Activated T-cell treated with anti-CD3 and anti-CD28 coated beads for 1 hour (primary cell): ENCODE results near the gene PIK3CB.

ENCODE experiments used
- DNase-seq: peaks from one replicate; pipeline ENCODE4 v3.0.0-alpha.2; 2020; ENCODE audit warnings: low read depth

Gene PIK3CB

DNA sequence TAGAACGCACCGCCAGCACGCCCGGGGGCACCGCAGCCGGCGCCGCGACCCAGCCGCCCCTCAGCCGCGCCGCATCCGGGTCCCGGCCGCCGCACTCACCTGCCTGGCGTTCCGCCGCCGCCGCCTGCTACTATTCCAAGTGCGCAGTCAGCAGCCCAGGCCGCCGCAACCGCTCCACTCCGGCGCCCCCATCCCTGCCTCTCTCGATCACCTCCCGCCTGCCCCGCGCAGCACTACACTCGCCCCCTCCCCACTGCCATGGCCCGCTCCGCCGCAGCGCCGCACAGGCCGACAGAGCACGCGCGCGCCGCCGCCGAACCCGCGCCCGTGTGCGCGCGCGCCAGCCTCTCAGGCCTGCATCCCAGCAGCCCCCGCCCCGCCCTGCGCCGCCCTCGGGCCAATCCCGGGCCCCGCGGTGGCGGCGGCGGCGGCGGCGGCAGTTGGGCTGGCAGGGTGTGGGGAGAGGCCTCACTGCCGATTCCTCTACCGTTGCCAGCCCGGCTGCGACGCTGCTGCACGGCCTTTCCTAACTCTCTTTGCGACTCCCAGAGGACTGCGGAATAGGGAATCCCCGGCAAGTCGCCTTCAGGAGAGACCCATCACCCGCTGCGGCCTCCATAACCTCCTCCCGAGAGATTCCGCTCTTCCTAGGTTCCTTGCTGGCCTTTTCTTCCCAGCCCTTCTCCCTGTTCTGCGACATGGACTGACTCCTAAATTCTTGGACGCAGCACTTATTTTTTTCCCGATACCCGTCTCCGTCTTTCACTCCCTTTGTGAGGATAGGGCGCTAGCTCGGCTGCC, at the start of gene PIK3CB:
Gene PIK3CB (minus strand): TSS at position 333 of the 801 bp plus-strand sequence. CDS start 75,585 bp downstream, outside the sequence.
- peak; percentile 84 for DNase-seq

- DNase-seq: no peak
These were observed 46.5 kb upstream of the PIK3CB start for GRCh38 chr3:138881233-138881632.

DNA sequence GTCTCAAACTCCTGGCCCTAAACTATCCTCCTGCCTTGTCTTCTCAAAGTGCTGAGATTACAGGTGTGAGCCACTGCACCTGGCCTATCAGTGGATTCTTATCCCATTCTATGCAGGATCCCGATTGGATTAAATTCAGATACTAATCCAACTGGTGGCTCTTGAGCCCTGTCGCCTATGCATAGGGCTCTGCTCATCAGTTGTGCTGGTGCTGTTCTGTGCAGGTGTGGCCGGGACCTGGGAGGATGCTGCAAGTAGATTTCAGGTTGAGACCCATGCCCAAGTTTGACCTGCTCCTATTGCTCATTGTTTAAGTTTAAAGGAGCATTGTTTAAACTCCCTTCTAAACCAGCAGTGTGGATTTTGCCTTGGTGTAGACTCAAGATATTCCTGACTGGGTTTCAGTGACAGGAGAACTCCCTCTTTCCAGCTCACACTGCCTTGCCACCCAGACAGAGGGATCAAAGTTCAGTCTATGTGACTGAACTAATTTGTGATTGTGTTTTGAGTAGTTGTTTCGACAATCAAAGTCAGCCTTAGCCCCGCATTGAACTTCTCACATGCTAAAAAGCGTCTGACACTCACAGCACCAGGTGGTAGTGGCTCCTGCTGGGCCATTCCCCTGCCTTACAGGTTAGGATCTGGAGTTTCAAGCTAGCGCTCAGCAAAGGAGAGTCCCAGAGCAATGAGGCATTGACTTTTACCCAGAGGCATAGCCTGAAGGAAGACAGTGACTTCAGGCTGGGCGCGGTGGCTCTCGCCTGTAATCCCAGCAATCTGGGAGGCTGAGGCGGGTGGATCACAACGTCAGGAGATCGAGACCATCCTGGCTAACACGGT, 45.0 kb upstream of the PIK3CB start:
- no peak for DNase-seq

DNA sequence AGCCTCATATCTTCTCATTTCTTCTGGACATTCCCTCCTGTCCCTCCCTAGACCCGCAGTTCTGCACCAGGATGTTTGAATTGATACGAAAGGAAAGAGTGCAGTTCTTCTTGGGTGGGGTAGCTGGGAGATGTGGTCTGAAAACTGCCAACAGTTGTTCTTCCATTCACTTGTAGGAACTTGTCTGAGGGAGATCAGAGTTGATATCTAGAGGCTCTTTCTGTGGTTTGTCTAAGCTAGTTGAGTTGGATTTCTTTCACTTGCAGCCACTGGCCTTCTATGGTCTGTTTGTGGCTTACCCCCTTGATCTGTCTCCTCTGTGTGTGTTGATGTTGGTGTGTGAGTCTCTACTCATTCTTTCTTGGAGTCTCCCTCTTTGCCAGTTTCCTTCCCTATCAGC, 42.5 kb upstream of the PIK3CB start:
- DNase-seq: no peak

DNA sequence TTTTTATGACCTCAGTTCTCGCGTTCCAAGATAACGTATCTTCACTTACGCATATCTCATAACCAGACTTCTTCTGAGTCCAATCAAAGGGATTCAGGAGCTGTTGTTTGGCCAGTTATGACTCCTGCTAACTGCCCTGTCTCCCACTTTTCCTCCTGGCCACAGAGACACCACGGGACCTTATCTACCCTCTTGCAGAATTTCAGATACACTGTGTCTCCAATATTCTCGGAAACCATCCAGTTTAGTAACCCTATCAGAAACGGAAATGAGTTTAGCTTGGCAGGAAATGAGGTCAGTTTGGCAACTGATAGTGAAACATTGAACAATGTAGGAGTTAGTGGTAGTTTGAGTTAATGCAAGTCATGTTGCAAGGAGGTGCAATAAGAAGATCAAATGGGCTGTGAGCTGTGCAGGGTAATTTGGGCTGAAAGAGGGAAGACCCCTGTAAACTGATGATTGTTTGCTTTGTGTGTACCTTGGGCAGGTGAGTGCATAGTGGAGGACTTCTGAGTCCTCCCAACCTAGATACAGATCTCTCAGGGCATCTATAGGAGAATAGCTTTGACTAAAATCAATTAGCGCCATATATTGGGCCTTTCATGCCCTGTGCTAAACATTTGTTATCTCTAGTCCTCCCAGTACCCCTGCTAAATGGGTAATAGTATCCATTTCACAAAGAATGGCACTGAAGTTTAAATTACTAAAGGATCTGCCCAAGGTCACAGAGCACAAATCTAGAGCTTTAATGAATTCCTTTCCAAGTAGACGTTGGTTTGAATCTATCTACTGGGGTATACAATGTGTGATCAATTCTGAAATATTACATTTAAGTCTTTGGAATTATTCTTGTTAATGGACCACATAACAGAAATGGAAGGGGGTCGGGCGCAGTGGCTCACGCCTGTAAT, 41.3 kb upstream of the PIK3CB start:
- DNase-seq: no peak

GRCh38 chr3:138875096-138875753, 40.5 kb upstream of the PIK3CB start:
- DNase-seq: no peak

- DNase-seq: no peak
These were observed 38.9 kb upstream of the PIK3CB start for GRCh38 chr3:138873471-138874278.

GRCh38 chr3:138872632-138873031, 37.9 kb upstream of the PIK3CB start:
- no peak for DNase-seq

- DNase-seq: no peak
These were observed 33.3 kb upstream of the PIK3CB start for GRCh38 chr3:138867996-138868395.

DNA sequence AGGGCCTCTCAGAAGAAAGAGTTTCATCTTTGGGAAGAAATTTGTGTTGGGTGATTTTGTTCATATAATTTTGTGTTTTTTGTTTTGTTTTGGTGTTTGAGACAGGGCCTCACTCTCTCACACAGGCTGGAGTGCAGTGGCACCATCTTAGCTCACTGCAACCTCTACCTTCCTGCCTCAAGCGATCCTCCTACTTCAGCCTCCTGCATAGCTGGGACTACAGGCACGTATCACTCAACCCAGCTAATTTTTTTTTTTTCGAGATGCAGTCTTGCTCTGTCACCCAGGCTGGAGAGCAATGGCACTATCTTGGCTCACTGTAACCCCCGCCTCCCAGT, 29.0 kb upstream of the PIK3CB start:
- no peak for DNase-seq

GRCh38 chr3:138862924-138863775, 28.4 kb upstream of the PIK3CB start:
- no peak for DNase-seq

DNA sequence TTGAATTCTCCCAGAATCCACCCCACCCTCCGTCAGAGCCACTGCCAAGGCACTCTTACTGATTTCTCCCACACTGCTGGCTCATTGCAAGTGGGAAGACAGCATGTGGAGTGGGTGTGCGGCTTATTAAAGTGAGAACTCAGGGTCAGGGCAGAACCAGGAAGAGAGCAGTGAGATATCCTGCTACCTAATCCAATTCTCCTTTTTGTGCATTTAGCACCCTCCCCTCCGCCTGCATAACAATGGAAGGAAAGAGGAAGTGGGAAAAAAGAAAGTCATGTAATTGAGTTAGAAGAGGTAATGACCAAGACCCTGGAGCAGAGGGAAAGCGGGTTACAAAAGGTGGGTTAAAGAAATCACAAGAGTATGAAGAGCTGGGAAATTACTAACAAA, 27.8 kb upstream of the PIK3CB start:
- no peak for DNase-seq

GRCh38 chr3:138861798-138862197, 27.1 kb upstream of the PIK3CB start:
- DNase-seq: no peak

DNA sequence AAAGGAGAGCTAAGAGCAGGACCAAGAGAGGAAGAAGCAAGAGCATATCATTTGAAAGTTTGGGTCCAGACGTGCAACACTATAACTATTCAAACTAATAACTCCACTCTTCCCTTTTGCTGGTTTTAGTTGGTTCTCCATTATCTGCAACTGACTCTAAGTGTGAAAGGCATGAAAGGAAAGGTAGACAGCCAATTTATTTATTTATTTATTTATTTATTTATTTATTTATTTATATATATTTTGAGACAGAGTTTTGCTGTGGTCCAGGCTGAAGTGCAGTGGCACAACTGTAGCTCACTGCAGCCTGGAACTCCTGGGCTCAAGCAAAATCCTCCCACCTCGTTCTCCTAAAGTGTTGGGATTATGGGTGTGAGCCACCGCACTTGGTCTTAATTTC, 22.1 kb upstream of the PIK3CB start:
- DNase-seq: no peak

- DNase-seq: no peak
These were observed 20.2 kb upstream of the PIK3CB start for GRCh38 chr3:138854940-138855339.

DNA sequence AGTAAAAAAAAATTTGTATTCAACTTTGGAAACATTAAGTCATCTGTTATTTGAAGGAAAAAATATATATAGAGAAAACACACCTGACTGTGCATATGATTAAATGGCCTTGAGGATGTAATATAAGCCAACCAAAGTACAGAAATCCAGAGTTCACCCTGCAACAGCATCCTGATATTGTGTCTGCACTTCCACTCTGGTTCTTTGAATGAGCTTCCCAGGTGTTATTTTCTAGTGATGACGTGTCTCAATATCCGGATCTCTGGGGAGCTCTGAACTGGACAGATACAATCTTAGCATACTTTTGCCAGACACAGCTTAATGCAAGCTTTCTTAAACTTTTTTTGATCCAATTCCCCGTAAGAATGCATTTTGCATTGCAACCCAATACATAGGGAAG, 19.5 kb upstream of the PIK3CB start:
- DNase-seq: no peak

DNA sequence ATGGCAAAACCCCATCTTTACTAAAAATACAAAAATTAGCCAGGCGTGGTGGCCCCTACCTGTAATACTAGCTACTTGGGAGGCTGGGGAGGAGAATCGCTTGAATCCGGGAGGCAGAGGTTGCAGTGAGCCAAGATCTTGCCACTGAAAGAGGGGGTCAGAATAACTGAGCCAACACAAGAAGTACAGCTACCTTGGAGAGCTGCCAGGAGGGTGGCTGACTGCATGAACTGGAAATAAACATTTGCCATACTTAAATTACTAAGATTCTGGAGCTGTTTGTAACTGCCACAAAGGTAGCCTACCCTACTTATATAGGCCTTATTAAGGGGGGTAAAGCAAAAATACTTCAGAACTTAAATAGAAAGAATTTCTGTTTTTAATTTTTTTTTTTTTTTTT, 15.4 kb upstream of the PIK3CB start:
- DNase-seq: no peak

- DNase-seq: no peak
These were observed 14.7 kb upstream of the PIK3CB start for GRCh38 chr3:138849222-138849940.

DNA sequence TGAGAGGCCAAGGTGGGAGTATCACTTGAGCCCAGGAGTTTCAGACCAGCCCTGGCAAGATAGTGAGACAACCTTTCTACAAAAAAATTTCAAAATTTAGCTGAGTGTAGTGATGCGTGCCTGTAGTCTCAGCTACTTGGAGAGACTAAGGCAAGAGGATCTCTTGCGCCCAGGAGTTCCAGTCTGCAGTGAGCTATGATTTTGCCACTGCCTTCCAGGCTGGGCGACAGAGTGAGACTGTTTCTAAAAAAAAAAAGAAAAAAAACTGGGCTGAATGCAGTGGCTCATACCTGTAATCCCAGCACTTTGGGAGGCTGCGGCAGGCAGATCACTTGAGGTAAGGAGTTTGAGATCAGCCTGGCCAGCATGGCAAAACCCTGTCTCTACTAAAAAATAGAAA, 14.0 kb upstream of the PIK3CB start:
- no peak for DNase-seq
